ENCODE results near the gene MRPL24. TPM values are rescaled to one million over a fixed set of nuclear protein-coding genes. Genes with fewer than 3 reads are reported as not detected.
A peak's percentile ranks its signal among the peaks of the same experiment; 100 is the strongest.

Gene MRPL24
- polyA plus RNA-seq, 2 of the 4 experiments (the other 2 are of a cell fraction) = 170 to 198 TPM

DNA sequence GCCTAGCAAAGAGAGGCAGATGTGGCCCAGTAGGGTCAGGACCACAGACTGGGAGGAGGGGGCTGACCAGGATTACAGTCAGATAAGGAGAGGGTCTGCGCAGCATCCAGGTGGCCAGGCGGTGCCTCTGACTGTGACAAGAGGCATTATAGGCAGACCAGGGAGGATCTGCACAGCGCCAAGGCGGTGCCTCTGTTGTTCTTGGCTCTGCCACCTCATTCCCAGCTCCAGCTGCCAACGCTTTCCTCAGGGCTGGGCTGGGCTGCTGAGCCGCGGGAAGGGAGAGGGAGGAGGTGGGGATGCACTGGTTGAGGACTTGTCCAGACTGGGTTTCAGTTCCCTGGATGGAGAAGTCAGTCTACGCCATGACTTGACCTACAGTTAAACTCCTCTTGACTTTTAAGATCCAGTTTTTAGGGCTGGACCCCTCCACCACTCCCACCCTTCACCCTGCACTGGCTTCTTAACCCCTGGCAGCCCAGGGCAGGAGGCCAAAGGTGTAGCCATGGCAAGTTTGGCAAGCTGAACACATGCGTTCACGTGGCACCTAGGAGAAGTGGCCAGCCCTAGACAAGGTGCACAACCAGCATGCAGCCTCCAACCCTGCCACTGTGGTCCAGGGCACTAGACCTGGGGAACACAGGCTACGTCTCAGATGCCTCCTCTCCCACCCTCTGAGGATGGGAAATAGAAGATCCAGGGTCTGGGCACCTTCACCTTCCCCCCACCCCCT lies 31.0 kb downstream of the MRPL24 start:
- 54% methylated on average over 11 of the region's 11 CpGs for WGBS (ENCODE audit: missing lambda C conversion rate)
- peak overlapping the region in 1 of 2 experiments; percentile 51; a peak in 2 of 6 replicates for H3K27ac ChIP-seq
- ATAC-seq (peak; percentile 37 to 45; a peak in 5 of 6 replicates), FAIRE-seq (no peak), DNase-seq (ENCODE audit: low read depth in 1 of 2, low spot score in 1 of 2) (peak in 1 of 2 experiments; percentile 29)
- H3K4me3 ChIP-seq = no peak overlapping the region
- POLR2A ChIA-PET = interaction anchor here (1.1 to 1.3 kb wide), 2 partner anchors 19 to 20 kb away, joined by 3 to 4 read pairs; partner anchors contain the start of genes ISG20L2 and METTL25B
- CTCF ChIA-PET = interaction anchor here (1.1 to 52.1 kb wide), 6 partner anchors 7 to 148 kb away, joined by 3 to 2258 read pairs (median 48); partner anchors contain the start of genes CRABP2, ISG20L2, METTL25B and NES
- H3K4me1 ChIP-seq = peaks cover 68% of the 10 kb centered on the region
- H3K9me3 ChIP-seq = no peaks in the 10 kb centered on the region
- peak overlapping the region; percentile 37 for H3K4me2 ChIP-seq
- no peak for TF ChIP-seq TP53 (CRISPR knock-in tag; IDR thresholded peaks at IDR 0.05)
- TF ChIP-seq, protein P1, sequence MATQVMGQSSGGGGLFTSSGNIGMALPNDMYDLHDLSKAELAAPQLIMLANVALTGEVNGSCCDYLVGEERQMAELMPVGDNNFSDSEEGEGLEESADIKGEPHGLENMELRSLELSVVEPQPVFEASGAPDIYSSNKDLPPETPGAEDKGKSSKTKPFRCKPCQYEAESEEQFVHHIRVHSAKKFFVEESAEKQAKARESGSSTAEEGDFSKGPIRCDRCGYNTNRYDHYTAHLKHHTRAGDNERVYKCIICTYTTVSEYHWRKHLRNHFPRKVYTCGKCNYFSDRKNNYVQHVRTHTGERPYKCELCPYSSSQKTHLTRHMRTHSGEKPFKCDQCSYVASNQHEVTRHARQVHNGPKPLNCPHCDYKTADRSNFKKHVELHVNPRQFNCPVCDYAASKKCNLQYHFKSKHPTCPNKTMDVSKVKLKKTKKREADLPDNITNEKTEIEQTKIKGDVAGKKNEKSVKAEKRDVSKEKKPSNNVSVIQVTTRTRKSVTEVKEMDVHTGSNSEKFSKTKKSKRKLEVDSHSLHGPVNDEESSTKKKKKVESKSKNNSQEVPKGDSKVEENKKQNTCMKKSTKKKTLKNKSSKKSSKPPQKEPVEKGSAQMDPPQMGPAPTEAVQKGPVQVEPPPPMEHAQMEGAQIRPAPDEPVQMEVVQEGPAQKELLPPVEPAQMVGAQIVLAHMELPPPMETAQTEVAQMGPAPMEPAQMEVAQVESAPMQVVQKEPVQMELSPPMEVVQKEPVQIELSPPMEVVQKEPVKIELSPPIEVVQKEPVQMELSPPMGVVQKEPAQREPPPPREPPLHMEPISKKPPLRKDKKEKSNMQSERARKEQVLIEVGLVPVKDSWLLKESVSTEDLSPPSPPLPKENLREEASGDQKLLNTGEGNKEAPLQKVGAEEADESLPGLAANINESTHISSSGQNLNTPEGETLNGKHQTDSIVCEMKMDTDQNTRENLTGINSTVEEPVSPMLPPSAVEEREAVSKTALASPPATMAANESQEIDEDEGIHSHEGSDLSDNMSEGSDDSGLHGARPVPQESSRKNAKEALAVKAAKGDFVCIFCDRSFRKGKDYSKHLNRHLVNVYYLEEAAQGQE (IDR thresholded peaks at IDR 0.05) = no peak
- TF ChIP-seq FOXS1 (CRISPR knock-in tag; IDR thresholded peaks at IDR 0.05) = no peak
- TF ChIP-seq POLR2AphosphoS2 (conservative IDR thresholded peaks at IDR 0.05; ENCODE audit: low read length) = no peak
- TF ChIP-seq ZSCAN20 (CRISPR knock-in tag; IDR thresholded peaks at IDR 0.05) = no peak
- no peak for TF ChIP-seq CEBPB (IDR thresholded peaks at IDR 0.05)
- no peak for TF ChIP-seq RFX5 (IDR thresholded peaks at IDR 0.05)
- TF ChIP-seq NFE2L2 (conservative IDR thresholded peaks at IDR 0.05; ENCODE audit: low read length) = no peak
- TF ChIP-seq KDM1A (IDR thresholded peaks at IDR 0.05; ENCODE audit: low read depth) = no peak
- TF ChIP-seq, protein P2, sequence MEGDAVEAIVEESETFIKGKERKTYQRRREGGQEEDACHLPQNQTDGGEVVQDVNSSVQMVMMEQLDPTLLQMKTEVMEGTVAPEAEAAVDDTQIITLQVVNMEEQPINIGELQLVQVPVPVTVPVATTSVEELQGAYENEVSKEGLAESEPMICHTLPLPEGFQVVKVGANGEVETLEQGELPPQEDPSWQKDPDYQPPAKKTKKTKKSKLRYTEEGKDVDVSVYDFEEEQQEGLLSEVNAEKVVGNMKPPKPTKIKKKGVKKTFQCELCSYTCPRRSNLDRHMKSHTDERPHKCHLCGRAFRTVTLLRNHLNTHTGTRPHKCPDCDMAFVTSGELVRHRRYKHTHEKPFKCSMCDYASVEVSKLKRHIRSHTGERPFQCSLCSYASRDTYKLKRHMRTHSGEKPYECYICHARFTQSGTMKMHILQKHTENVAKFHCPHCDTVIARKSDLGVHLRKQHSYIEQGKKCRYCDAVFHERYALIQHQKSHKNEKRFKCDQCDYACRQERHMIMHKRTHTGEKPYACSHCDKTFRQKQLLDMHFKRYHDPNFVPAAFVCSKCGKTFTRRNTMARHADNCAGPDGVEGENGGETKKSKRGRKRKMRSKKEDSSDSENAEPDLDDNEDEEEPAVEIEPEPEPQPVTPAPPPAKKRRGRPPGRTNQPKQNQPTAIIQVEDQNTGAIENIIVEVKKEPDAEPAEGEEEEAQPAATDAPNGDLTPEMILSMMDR (IDR thresholded peaks at IDR 0.05) = no peak
- TF ChIP-seq, protein P3, sequence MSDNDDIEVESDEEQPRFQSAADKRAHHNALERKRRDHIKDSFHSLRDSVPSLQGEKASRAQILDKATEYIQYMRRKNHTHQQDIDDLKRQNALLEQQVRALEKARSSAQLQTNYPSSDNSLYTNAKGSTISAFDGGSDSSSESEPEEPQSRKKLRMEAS (IDR thresholded peaks at IDR 0.05) = no peak
- TF ChIP-seq CBX8 (IDR thresholded peaks at IDR 0.05) = no peak
- no peak for TF ChIP-seq RCOR1 (IDR thresholded peaks at IDR 0.05; ENCODE audit: low read depth, low read length)
- TF ChIP-seq EHF (CRISPR knock-in tag; IDR thresholded peaks at IDR 0.05) = no peak
- TF ChIP-seq HOXB5 (CRISPR knock-in tag; IDR thresholded peaks at IDR 0.05) = no peak
- TF ChIP-seq MYC (IDR thresholded peaks at IDR 0.05; ENCODE audit: borderline replicate concordance, low read length) = no peak
- TF ChIP-seq FOSB (CRISPR knock-in tag; IDR thresholded peaks at IDR 0.05) = no peak

DNA sequence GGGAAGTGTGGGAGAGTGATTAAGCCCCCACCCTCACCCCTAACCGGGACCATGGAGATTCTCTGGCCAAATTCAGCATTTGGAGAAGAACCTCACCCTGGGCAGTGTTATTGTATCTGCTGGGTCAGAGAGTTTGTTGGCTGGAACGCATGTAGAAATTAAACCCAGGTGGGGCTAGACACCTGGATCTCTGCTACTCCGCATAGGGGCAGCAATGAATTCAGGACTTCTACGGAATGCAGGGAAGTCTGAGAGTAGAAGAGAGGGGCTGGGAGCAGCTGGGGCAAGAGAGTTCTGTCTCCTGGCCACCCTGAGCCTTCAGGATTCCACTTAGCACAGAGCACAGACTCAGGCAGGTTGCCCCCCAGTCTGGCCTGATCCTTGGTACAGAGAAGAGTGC lies 31.9 kb downstream of the MRPL24 start:
- Histone ChIP-seq H3K4me2 (no peak overlapping the region; the same call in 2 of the 3 replicates), H3K27ac (0 out of 6 replicates have a peak overlapping the region, but pooled peaks of 1 of the 2 experiments have one; percentile 51), H3K4me1 (peaks cover 77% of the 10 kb centered on the region), H3K9me3 (no peaks in the 10 kb centered on the region), H3K4me3 (no peak overlapping the region)
- DNase-seq (ENCODE audit: low read depth in 1 of 2, low spot score in 1 of 2) = no peak
- 86% methylated on average over 4 of the region's 4 CpGs for WGBS (ENCODE audit: missing lambda C conversion rate)
- ATAC-seq = no peak
- POLR2A ChIA-PET = interaction anchor here (1.1 kb wide), 1 partner anchor 19 kb away, joined by 4 read pairs; the partner anchor contains the start of gene METTL25B
- CTCF ChIA-PET = interaction anchor here (12.8 to 52.1 kb wide), 3 partner anchors 8 to 82 kb away, joined by 93 to 2258 read pairs (median 2258); partner anchors contain the start of genes CRABP2, ISG20L2, METTL25B and NES
- TF ChIP-seq RAD21 (conservative IDR thresholded peaks at IDR 0.05 in 1 of 2, IDR thresholded peaks at IDR 0.05 in 1 of 2) (no peak), ZNF302 (CRISPR knock-in tag; IDR thresholded peaks at IDR 0.05) (no peak), ZC3H11A (IDR thresholded peaks at IDR 0.05) (no peak), NFE2L2 (conservative IDR thresholded peaks at IDR 0.05; ENCODE audit: low read length) (no peak), CHD2 (IDR thresholded peaks at IDR 0.05; ENCODE audit: low read length, partially characterized antibody) (no peak), EP300 (IDR thresholded peaks at IDR 0.05) (no peak), TP53 (CRISPR knock-in tag; IDR thresholded peaks at IDR 0.05) (no peak), RNF2 (IDR thresholded peaks at IDR 0.05; ENCODE audit: borderline replicate concordance, low read depth) (no peak), KDM5A (IDR thresholded peaks at IDR 0.05) (no peak), CHD4 (IDR thresholded peaks at IDR 0.05; ENCODE audit: borderline replicate concordance) (no peak), CEBPB (IDR thresholded peaks at IDR 0.05) (no peak), SMC3 (IDR thresholded peaks at IDR 0.05) (no peak), KDM1A (IDR thresholded peaks at IDR 0.05; ENCODE audit: low read depth) (no peak), POLR2A (IDR thresholded peaks at IDR 0.05; ENCODE audit: low read length) (no peak)
- TF ChIP-seq, protein P4, sequence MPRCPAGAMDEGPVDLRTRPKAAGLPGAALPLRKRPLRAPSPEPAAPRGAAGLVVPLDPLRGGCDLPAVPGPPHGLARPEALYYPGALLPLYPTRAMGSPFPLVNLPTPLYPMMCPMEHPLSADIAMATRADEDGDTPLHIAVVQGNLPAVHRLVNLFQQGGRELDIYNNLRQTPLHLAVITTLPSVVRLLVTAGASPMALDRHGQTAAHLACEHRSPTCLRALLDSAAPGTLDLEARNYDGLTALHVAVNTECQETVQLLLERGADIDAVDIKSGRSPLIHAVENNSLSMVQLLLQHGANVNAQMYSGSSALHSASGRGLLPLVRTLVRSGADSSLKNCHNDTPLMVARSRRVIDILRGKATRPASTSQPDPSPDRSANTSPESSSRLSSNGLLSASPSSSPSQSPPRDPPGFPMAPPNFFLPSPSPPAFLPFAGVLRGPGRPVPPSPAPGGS (IDR thresholded peaks at IDR 0.05) = no peak
- TF ChIP-seq, protein P5, sequence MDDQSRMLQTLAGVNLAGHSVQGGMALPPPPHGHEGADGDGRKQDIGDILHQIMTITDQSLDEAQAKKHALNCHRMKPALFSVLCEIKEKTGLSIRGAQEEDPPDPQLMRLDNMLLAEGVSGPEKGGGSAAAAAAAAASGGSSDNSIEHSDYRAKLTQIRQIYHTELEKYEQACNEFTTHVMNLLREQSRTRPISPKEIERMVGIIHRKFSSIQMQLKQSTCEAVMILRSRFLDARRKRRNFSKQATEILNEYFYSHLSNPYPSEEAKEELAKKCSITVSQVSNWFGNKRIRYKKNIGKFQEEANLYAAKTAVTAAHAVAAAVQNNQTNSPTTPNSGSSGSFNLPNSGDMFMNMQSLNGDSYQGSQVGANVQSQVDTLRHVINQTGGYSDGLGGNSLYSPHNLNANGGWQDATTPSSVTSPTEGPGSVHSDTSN (IDR thresholded peaks at IDR 0.05) = no peak
- no peak for FAIRE-seq

Data from A549 (cell line).